K562 (cell line): ENCODE results near the gene MET.

ENCODE experiments used
- ADNP ChIP-seq: fragments of 200-800 bp; sonication (Bioruptor generic); IDR thresholded peaks from 2 replicates; pipeline ENCODE4 v1.6.1; 2016; ENCODE audit warnings: missing genetic modification characterization, missing compliant biosample characterization
- ARID3A ChIP-seq: IDR thresholded peaks from 2 replicates; pipeline ENCODE4 v1.6.1; 2012; ENCODE audit warnings: low read depth, low read length, improper control_type of control experiment, borderline replicate concordance
- SP1 ChIP-seq: sonication (generic); formaldehyde crosslinking; IDR thresholded peaks from 2 replicates; pipeline ENCODE4 v1.8.1; 2022; ENCODE audit warnings: mild to moderate bottlenecking, missing genetic modification reagents
- ZSCAN29 ChIP-seq: fragments of 450-650 bp; IDR thresholded peaks from 2 replicates; pipeline ENCODE4 v1.6.1; 2017

GRCh38 chr7:116630932-116631671 is 40.9 kb upstream of the MET start:
- TF ChIP-seq SP1 (CRISPR knock-in tag) (no peak), ADNP (tag) (no peak), ZSCAN29 (no peak), ARID3A (no peak)
